CD4-positive, alpha-beta T cell treated with Interleukin-10 for 1 hour (primary cell): Measurements from ENCODE around the gene KCNMA1.
A peak's percentile ranks its signal among the peaks of the same experiment; 100 is the strongest.

Experiments used
- DNase-seq: peaks from one replicate; pipeline ENCODE4 v3.0.0-alpha.2; 2020

The KCNMA1 gene

DNA sequence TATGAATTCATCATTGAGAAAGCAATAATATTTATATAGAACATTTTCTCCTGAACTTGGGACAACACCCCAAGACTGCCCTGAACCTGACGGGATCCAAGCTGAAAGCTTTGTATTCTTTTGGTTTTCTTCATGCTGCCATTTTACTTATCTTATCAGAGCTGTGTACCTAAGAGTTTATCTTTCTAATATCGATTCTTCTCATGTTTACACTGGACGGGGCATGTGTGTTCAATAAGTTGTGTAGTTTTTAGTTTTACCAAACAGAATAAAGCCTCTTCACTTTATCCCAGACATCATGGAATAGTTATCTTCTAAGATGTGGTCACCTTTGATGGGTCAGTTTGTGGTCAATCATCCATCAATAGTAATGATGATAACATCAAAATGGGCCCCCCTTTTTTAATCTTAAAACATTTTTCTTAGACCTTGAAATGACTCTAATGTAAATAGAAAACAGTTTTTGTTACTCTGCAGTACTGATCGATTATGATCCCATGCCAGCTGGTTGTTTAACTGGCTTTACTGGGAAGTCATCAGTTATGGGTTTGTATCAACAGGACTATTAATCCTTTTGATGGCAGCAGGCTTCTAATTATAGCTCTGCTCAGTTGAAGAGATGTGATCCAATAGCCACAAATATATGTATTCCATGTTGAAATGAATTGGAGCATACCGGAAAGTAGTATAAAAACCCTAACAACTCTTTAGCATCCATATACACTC is 446.1 kb downstream of the KCNMA1 start:
- no peak for DNase-seq

DNA sequence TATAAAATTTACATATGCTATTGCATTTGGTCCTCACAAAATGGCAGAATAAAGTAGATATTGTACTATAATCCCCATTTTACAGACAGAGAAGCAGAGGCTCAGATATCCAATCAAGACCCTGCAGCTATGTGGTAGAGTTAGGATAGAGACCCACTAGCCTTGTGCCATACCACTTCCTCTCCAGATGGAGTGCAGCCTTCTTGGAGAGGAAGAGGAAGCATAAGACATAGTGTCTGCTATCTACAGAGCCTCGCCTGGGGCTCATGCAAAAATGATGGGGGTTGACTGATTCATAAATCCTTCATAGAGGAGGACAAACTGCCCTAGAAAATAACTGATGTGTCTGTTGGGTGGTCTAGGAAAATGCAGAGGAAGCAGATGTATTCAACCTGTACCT is 447.3 kb downstream of the KCNMA1 start:
- DNase-seq, result no peak

DNA sequence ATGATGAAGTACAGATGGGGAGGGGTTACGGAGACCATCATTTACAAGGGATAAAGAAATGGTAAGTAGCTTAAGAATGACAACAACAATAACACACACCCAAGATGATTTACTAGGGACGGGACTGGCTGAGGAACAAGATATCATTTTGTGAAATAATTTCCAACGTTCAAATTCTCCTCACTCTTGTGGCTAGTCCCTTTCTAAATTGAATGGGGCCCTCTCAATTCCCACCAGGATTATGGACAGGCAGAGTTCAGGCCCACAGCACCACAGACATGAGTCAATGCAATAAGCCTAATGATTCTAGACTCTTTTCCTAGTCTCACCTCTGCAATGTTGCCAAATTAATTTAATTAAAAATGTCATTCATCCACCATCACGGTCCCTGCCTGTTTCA is 448.1 kb downstream of the KCNMA1 start:
- DNase-seq, result no peak

DNA sequence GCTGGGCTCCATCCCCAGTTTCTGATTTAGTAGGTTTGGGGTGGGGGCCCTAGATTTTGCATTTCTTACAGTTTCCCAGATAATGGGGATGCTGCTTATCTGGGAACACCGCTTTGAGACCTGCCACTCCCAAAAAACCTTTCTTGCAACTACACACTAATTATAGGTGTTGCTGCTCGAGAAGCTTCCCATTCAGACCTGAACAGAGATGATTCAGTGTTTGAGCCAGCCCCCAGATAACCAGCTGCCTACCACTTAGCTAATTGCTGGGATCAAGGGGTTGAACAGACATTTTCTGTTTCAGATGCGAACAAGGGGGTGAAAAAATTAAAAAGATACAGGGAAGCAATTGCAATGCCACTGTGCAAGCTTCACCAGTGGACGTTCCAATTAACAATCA is 448.5 kb downstream of the KCNMA1 start:
- no peak for DNase-seq

DNA sequence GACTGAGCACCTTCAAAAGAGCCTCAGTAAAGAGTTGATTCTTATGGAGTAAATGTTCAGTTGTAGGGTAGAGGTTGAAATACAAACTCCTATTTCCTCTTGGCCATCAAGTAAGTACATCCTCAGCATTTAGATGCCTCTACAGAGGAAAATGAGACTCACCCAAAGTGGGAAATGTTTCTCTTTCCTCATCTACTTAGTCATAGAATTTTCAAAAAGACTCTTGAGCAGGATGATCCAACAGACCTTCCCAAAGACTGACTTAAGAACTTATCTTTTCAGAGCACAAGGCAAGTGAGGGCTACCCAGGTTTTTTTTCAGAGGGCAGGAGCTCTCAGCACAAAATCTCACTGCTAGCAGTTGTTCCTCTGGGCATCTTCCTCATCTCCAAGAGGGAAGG is 449.1 kb downstream of the KCNMA1 start:
- no peak for DNase-seq

DNA sequence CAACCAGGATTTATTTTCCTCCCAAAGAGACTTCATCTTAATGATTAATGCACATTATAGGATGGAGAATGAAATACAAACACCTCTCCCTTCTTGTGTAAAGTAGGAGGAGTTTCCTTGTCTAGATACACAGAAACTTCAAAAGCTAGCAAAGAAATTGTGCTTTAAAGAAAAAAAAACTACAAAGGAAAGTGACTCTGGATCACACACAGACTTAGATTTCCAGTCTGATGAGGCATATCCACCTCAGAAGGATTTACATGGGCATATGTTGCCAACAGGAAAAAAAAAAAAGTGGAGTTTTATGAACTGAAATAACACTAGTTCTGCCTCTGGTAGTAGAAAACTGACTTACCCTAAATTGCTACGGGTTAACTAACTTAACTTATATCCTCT is 449.6 kb downstream of the KCNMA1 start:
- no peak for DNase-seq

DNA sequence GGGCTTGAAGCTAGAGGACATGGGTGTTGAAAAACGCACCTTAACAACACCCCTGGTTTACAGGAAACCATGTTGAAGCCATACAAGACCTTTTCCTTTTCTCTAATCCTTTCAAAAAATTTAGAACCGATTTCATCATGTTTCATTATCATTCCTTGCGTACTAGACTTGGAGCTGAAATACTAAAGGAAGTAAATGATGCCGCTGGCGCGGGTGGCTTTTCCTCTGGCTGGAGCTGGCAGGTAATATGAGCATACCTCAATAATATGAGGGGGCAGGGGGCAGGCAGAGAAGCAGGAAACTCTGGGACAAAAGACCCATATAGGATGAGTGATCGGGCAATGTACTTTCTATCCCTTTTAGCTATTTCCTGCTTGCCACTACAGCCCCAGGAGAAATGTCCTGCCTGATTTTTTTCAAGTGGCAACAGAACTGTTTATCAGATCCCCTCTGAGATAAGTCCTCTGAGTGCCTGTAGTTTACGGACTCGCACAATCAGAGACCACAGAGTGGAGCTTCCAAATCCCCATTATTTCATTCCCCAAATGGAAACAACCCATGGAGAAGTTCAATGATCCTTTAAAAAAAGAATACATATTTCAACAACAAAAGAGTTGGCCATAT is 450.1 kb downstream of the KCNMA1 start:
- DNase-seq, result no peak

DNA sequence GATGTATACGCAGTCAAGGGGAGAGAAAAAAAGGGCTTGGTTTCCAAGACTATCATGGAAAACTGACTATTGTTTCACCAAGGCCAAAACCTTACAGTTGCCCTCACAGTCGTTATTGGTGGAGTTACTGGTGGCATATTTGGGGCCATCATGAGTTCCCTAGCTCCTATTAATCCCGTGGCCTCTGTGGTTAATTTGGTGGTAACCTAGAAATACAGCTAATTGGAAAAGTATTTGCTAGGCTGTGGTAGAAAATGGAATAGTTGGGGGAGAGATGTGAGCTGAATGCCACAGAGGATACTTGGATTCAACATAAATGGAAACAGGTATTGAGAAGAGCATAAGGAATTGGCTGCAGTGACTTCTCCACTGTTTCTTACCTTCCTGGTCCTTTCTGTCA is 450.7 kb downstream of the KCNMA1 start:
- no peak for DNase-seq

DNA sequence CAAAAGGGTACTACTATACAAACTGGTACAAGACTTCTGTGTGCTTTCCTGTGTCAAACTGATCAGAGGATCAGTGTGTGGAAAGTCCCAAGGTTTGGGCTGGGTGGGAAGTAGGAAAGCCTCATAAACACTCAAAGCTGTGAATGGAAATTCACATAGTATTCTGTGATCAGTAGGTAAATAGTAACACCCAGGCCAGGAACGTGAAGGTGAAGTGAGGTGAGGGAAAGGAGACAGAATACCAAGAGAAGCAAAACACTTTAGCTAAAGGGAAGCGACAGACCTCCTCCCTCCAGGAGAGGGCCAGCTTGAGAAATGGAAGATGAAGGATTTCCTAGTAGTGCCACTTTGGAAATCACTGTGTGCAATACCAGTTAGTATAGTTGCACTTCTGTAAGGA is 451.9 kb downstream of the KCNMA1 start:
- no peak for DNase-seq

DNA sequence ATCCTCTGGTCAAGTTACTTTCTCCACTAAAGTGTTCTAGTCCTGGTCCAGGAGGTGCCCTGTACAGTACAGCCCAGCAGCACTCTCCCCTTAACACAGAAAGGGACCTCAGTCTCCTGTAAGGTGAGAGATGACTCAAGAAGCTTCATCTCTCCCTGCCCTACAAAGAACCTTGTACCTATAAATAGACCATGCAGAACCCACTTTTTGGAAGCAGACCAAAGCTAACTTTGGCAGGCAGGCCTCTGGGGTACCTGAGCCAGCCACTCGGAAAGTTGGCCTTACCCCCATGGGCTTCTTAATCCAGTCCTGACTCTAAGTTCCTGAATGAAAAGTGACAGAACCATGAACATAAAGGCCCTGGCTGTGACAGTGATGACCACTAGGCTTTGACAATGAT is 454.8 kb downstream of the KCNMA1 start:
- DNase-seq, result no peak

DNA sequence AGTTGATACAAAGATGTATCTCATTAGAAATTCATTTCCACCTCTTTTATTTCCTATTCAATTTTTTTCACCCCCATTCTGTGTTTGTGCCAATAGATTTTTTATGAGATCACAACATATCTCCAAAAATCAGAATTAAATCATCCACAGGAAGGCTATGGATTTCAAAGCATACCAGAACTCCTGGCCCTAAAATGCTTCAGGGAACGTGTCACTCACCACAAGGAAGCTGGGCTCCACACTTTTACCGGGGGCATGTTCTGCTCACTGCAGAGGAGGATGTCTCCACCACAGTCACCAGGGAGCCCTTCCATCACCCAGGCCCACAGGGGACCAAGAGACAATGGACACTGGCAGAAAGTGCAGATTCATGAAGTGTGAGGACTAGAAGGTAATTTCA is 456.8 kb downstream of the KCNMA1 start:
- no peak for DNase-seq

DNA sequence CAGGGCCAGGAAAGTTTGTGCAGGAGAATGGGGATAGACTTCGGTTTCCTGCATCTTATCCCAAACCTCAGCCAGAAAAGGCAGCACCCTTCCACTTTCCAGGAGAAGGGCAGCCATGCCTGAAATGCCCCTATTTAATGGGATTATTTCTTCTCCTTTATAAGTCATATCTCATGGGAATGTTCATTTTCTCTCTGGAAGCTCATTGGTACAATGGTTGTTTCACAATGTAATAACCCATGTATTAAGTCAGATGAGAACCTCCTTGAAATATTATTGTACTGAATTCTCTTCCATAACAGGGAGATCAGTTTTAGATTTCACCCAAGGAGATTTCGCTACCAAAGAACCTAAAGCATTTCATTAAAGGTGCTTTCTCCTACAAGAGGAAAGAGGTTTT is 457.5 kb downstream of the KCNMA1 start:
- DNase-seq, result no peak

DNA sequence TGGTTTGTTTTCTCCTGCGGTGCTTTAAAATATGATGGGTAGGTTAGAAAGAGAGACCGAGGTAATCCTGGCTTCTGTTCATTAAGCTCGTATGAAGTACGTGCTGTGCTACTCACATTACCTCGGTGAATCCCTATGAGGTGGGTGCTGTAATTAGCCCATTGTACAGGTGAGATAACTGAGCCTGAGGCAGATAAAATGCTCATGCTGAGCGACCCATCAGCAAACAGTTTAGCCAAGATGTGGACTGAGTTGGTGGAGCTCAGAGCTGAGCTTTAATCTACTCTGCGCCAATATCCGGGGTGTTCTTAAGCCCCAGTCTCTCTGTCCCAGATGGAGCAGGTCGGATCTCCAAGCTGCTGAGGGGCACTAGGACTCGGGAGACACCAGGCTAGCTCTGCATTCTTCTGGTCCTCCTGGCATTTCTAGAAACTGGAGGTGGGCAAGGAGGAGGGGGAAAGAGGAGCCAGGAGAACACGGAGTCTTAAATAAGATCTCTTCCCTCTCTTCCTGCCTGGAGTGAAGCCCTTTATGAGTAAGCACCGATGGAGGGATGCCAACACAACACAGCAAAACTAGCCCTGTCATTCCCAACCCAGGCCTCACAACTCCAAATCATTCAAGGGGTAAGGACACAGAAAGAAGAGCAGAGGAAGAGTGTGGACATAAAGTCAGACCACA is 458.5 kb downstream of the KCNMA1 start:
- DNase-seq, result no peak

DNA sequence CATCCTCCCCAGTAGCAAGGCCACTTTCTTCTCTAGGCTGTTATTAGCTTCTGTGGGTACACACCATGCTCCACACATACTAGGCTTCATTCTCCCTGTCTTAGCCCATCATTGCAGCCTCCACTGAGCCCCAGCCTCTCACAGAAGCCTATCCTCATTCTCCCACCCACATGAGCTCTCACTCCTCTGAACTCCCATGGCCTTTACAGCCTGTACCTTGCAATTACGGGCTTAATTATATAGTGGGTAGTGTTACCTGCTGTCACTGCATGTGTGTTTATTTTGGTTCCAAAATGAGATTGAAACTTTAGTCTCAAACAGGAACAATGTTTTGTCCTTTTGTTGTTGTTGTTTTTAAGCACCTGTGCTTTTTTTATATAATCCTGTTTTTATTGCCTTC is 460.0 kb downstream of the KCNMA1 start:
- DNase-seq, result no peak

DNA sequence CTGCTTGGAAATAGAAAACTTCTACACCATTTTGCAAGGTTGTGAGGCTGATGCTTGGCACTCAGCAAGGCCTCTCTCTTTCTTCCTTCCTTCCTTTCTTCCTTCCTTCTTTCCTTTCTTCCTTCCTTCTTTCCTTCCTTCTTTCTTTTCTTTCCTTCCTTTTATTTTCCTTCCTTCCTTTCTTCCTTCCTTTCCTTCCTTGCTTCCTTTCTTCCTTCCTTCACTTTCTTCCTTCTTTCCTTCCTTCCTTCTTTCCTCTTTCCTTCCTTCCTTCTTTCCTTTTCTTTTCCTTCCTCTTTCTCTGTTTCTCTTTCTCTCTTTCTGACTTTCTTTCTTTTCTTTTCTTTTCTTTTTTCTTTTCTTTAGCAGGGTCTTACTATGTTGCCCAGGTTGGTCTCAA is 460.4 kb downstream of the KCNMA1 start:
- DNase-seq, result no peak

DNA sequence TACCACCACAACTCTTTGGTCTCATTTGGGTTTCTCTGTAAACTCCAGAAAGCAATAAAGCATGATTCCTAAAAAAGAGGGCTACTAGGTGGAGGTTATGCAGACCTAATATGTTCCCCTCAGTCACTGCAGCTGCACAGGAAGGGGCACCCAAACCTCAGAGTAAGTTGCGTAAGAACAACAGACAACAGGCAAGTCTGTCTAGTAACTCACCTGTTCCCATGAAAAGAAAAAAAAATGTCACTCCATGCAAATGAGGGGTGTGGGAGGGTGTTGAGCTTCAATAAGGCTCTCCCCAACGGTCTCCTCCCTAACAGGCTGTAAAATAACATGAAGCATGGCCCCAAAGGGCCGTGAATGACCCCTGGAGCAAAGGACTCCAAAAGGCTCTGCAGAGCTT is 461.4 kb downstream of the KCNMA1 start:
- no peak for DNase-seq

DNA sequence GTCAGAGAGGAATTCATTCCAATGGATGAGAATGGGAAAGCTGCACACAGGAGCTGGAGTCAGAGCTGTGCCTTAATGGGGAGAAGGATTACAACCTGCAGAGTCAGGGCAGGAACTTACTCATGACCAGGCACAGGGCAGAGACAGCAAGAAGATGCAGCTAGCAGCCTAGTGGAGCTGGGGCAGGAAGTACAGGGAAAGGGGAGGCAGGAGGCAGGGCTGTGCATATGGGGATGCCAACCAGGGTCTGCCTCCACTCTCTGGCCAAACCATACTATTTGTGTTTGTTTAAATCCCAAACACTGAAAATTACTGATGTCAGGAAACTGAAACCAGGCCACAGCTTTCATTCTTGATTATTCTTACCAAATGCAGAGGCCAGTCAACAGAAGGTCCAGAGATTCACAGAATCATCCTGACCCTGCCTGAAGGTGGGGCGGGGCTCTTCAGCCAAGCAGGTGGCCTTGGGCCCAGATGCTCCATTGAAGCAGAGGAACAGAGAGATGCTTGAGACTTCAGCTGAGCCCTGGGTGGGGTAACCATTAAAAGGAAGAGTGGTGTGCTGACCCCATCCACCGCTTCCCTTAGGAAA is 461.9 kb downstream of the KCNMA1 start:
- DNase-seq, result no peak

DNA sequence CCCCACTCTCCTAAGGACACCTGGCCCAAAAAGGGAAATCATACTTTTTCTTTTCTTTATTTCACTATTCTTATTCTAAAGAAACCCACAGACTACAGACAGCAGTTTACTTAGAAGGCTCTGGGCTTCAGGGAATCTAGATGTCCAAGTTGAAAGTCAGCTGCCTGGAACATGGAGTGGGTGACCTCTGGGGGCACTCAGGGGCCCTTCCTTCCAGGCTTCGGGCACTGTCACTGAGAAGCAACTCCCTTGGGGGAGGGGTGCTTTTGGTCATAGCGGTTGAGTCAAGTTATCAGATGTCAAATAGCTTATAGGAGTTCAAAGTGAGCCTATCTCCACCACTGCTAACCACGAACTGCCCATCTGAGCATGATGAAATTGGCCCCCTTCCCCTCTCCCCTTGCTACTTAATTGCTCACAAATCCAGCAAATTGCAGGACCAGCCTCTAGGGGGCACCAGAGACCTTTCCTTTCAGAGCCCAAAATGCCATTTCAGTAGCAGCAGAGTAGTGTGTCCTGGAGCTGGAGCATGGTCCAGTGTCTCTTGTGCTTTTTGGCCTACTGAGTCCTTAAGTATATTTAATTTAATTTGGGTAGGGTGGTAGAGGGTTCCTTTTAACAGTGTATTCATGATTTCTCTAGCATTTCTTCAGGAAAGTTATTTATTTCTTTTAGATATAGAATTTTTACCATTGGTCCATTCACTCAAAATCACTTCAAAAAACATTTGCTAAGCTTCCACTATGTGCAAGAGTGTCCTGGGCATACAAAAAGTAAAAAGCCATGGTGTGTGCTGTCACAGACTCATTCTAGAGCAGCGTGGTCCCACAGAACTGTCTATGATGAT is 463.8 kb downstream of the KCNMA1 start:
- peak; percentile 58 for DNase-seq

DNA sequence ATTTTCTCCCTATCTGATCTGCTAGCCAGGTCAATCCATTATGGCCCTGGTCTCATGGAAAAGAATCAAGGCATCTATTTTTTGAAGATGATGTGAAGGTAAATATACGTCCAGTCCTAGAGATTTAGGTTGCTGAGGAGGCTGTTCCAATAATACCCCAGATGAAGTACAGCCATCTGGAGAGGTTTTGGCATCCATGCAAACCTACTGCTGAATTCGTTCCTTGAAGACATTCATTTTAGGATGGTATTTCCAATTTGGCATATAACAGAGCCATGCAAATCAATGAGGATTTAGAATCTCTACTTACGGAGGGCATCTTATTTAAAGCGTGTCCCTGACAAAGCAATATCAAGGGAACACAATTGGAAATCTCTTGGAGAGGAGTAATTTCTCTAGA is 465.5 kb downstream of the KCNMA1 start:
- DNase-seq, result no peak

DNA sequence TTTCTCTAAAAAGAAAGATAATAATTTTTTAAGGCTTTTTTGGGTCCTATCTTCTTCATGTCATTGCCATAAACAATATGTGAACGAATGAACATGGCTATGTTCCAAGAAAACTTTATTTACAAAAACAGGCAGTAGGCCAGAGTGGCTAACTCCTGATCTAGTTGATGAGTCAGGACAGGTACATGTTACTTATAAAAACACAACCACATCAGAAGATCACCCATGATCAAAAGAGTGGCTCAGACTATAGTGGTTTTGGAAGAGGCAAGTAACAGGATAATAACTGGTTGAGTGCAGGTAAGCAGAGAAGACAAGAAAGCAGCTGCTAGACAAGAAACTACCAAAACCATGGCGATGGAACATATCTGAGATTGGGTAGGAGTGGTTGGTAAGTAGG is 468.7 kb downstream of the KCNMA1 start:
- DNase-seq, result no peak

DNA sequence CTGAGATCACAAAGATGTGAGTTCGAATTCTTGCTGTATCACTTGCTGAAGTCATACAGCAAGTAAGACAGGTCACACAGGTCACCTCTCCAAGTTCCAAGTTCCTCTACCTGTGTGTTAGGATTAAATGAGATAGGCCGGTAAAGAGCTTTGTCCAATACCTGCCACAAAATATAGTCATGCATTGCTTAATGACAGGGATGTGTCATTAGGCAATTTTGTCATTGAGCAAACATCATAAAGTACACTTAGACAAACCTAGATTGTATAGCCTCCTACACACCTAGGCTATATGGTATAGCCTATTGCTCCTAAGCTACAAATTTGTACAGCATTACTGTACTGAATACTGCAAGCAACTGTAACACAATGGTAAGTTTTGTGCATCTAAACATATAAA is 469.4 kb downstream of the KCNMA1 start:
- no peak for DNase-seq

DNA sequence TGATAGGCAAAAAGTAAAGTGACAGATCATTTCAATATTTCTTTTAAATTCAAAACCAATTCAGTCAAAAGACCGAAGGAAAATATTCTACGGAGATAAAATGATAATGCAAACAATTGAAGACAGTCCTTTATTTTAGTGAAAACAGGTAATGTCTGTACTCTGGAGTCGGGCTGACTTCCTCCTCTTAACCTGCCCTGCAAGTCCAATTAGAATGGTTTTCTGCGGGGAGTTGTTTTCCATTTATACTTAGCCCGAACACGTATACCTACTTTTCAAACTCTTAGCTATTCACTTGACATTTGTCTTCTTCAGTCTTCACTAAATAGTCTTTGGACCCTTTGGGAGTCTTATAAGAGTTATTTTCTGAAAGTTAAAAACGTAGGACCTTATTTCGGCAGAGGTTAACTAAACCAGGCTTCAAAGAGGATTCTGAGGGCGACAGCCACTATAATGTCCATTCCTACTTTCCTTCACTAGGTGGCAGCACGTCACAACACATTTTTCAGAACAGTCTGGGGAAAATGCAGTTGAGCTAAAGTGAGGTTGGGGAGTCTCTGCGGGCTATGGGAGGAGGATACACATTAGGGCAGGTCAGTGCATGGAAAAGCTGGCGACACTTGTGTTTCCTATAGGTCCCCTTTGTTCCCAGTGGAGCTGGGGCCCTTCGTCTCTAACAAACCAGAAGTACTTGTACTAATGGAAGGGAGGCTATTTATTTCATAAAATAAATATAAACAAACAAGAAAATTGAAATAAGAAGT is 472.0 kb downstream of the KCNMA1 start:
- DNase-seq, result peak; percentile 28
